Measurements from ENCODE around the gene IRX2. TPM values are rescaled to one million over a fixed set of nuclear protein-coding genes. Genes with fewer than 3 reads are reported as not detected.

IRX2 gene
- 1.0 to 1.7 TPM (median 1.5 TPM) in 5 replicates for total RNA-seq (2022; extraction: Qiagen RNA extraction; ENCODE audit: low read depth)

DNA sequence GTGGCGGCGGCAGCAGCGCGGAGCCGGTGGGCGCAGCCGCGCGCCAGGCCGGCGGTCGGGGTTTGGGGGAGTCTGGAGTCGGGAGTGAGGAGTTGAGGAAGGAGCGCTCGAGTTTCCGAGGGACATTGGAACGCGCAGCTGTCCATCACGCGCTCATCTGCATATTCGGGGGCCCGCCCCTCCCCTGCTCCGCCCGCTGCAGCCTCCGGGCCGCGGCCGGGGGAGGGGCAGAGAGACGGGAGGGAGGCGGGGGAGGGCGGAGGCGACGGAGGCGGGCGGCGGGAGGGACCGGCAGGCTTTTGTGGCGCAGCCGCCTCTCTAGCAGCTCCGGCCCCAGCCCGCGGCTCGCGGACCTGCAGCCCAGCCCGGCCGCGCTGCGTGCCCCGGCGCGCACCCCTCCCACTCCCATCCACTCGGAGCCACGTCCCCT lies at the start of gene IRX2:
TSS of gene IRX2 (minus strand) at position 86 of the 430 bp plus-strand sequence. CDS start 264 bp downstream, outside the sequence.

